IPS DF 6.9 (cell line): ENCODE data around the gene AMBP.
"Not testable (repeated sequence)": the region's sequence is repeated elsewhere in the genome, so short reads cannot be mapped to it uniquely, and the experiment has no call there.

Experiments used
- DNase-seq: peaks from one replicate; pipeline ENCODE4 v3.0.0-alpha.2; 2013; ENCODE audit warnings: low read depth, low spot score
- H3K27ac ChIP-seq: one replicate; pipeline ENCODE4 v1.5.1; 2013; ENCODE audit warnings: low read length, control low read depth
- H3K27me3 ChIP-seq: 2 replicates; pipeline ENCODE4 v1.6.1; 2013; ENCODE audit warnings: mild to moderate bottlenecking, low read length; ENCODE audit not compliant: control insufficient read depth, insufficient read depth
- H3K36me3 ChIP-seq: 2 replicates; pipeline ENCODE4 v1.6.1; 2013; ENCODE audit warnings: low read length; ENCODE audit not compliant: control insufficient read depth, insufficient read depth
- H3K4me1 ChIP-seq: 2 replicates; pipeline ENCODE4 v1.6.1; 2013; ENCODE audit warnings: low read length; ENCODE audit not compliant: control insufficient read depth, insufficient read depth
- H3K4me3 ChIP-seq: 2 replicates; pipeline ENCODE4 v1.5.1; 2013; ENCODE audit warnings: mild to moderate bottlenecking, low read length
- H3K9me3 ChIP-seq: 2 replicates; pipeline ENCODE4 v1.6.1; 2013; ENCODE audit warnings: low read length, inconsistent platforms; ENCODE audit not compliant: control insufficient read depth, insufficient read depth
- WGBS: extraction: QIAGEN DNeasy Blood & Tissue Kit; methylation state at CpG from one replicate; pipeline ENCODE4 v1.1.7; 2013; ENCODE audit warnings: mixed read lengths, missing lambda C conversion rate; ENCODE audit not compliant: insufficient read length, insufficient coverage; 5-methylcytosine and 5-hydroxymethylcytosine counted together

AMBP gene

DNA sequence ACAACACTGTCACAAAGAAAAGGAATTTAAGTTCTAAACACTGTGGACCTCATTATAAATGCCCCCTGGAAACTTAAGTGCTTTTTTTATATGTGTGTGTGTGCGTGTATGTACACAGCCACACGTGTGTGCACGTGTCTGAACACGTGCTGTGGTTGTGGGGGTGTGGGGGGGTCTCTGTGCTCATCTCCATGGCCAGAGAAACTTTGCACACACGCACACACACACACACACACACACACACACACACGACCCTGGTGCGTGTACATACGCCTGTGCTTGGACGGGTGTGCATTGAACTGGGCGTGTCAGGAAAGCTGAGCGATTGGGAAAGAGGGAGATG is 27.9 kb downstream of the AMBP start:
- Histone ChIP-seq H3K27me3 (no peaks in the 10 kb centered on the region), H3K4me1 (no peaks in the 10 kb centered on the region), H3K4me3 (no peak overlapping the region), H3K27ac (no peak overlapping the region), H3K9me3 (no peaks in the 10 kb centered on the region), H3K36me3 (peaks cover 15% of the 10 kb centered on the region)
- no peak for DNase-seq
- WGBS = no CpG with 5 or more reads among the region's 11 CpGs

GRCh38 chr9:114049441-114050225 is 28.5 kb downstream of the AMBP start:
- peaks cover 15% of the 10 kb centered on the region for H3K36me3 ChIP-seq
- H3K27me3 ChIP-seq = no peaks in the 10 kb centered on the region
- H3K27ac ChIP-seq = no peak overlapping the region
- no peak overlapping the region for H3K4me3 ChIP-seq
- H3K9me3 ChIP-seq = no peaks in the 10 kb centered on the region
- WGBS = no CpG with 5 or more reads among the region's 40 CpGs
- no peak for DNase-seq
- no peaks in the 10 kb centered on the region for H3K4me1 ChIP-seq

DNA sequence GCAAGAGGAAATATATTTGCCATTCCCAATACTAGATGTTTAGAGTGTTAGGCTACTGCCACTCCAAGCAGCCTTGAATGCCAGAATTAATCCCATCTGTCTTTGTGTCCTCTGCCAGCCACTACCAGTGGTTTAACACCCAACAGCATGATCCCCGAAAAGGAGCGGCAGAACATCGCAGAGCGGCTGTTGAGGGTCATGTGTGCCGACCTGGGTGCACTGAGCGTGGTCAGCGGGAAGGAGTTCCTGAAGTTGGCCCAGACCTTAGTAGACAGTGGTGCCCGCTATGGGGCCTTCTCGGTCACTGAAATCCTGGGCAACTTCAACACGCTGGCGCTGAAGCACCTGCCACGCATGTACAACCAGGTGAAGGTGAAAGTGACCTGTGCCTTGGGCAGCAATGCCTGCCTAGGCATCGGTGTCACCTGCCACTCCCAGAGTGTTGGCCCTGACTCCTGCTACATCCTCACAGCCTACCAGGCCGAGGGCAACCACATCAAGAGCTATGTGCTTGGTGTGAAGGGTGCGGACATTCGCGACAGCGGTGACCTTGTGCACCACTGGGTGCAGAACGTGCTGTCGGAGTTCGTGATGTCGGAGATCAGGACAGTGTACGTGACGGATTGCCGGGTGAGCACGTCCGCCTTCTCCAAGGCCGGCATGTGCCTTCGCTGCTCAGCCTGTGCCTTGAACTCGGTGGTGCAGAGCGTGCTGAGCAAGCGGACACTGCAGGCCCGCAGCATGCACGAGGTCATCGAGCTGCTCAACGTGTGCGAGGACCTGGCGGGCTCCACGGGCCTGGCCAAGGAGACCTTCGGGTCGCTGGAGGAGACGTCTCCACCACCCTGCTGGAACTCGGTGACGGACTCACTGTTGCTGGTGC is 29.3 kb downstream of the AMBP start:
- no CpG with 5 or more reads among the region's 44 CpGs for WGBS
- Histone ChIP-seq H3K27me3 (no peaks in the 10 kb centered on the region), H3K4me1 (no peaks in the 10 kb centered on the region), H3K36me3 (peaks cover 15% of the 10 kb centered on the region), H3K9me3 (no peaks in the 10 kb centered on the region), H3K27ac (no peak overlapping the region), H3K4me3 (no peak overlapping the region)
- DNase-seq = no peak

DNA sequence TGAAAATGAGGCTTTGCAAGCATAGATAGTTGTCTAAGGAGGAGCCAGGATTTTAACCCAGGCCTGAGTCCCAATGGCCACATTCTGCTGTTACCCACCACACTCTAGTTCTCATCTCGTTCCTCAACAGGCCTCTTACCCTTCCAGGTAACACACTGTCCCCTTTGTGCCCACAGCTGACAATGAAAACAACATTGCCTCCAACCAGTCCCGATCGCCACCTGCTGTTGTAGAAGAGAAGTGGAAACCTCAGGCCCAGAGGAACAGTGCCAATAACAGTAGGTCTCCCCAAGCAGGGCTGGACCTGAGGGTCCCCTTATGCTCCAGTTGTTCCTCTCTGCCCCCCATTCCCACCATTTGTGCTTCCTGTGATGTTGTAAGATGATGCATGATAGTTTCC is 30.4 kb downstream of the AMBP start:
- H3K4me1 ChIP-seq = no peaks in the 10 kb centered on the region
- DNase-seq = no peak
- H3K27me3 ChIP-seq = no peaks in the 10 kb centered on the region
- H3K27ac ChIP-seq = no peak overlapping the region
- WGBS = no CpG with 5 or more reads among the region's 3 CpGs
- H3K36me3 ChIP-seq = peaks cover 15% of the 10 kb centered on the region
- H3K9me3 ChIP-seq = no peaks in the 10 kb centered on the region
- no peak overlapping the region for H3K4me3 ChIP-seq

DNA sequence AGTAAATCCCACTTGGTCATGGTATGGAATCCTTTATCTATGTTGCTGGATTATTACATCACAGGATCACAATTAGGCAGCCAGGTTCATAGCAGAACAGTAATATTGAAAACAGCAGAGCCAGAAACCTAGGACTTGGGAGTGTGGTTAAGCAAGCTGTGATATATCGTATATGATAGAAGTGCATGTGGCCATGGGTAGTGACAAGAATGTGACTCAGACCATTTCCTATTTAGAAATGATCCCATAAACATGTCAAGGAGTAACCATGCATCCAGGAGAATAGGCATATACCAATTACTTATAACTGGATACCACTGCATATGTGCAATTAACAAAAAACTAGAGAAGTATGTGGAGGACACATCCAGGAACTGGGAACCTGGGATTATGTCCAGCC is 31.2 kb downstream of the AMBP start:
- no peak overlapping the region for H3K4me3 ChIP-seq
- WGBS = no CpG with 5 or more reads among the region's 1 CpG
- no peak for DNase-seq
- no peak overlapping the region for H3K27ac ChIP-seq
- no peaks in the 10 kb centered on the region for H3K27me3 ChIP-seq
- no peaks in the 10 kb centered on the region for H3K9me3 ChIP-seq
- H3K4me1 ChIP-seq = no peaks in the 10 kb centered on the region
- H3K36me3 ChIP-seq = peaks cover 15% of the 10 kb centered on the region

GRCh38 chr9:114046237-114046755 is 31.8 kb downstream of the AMBP start:
- H3K9me3 ChIP-seq = no peaks in the 10 kb centered on the region
- H3K4me1 ChIP-seq = no peaks in the 10 kb centered on the region
- no CpG with 5 or more reads among the region's 4 CpGs for WGBS
- no peaks in the 10 kb centered on the region for H3K27me3 ChIP-seq
- DNase-seq = no peak
- peaks cover 15% of the 10 kb centered on the region for H3K36me3 ChIP-seq
- H3K4me3 ChIP-seq = no peak overlapping the region
- H3K27ac ChIP-seq = no peak overlapping the region

GRCh38 chr9:114043660-114044059 is 34.4 kb downstream of the AMBP start:
- not testable (repeated sequence) for H3K36me3 ChIP-seq, H3K4me1 ChIP-seq, DNase-seq, H3K27me3 ChIP-seq, H3K9me3 ChIP-seq, H3K27ac ChIP-seq, H3K4me3 ChIP-seq

GRCh38 chr9:114039484-114039883 is 38.6 kb downstream of the AMBP start:
- no peaks in the 10 kb centered on the region for H3K36me3 ChIP-seq
- DNase-seq = no peak
- no peak overlapping the region for H3K27ac ChIP-seq
- peaks cover 3% of the 10 kb centered on the region for H3K4me1 ChIP-seq
- no CpG with 5 or more reads among the region's 5 CpGs for WGBS
- H3K4me3 ChIP-seq = no peak overlapping the region
- H3K27me3 ChIP-seq = no peaks in the 10 kb centered on the region
- H3K9me3 ChIP-seq = no peaks in the 10 kb centered on the region

DNA sequence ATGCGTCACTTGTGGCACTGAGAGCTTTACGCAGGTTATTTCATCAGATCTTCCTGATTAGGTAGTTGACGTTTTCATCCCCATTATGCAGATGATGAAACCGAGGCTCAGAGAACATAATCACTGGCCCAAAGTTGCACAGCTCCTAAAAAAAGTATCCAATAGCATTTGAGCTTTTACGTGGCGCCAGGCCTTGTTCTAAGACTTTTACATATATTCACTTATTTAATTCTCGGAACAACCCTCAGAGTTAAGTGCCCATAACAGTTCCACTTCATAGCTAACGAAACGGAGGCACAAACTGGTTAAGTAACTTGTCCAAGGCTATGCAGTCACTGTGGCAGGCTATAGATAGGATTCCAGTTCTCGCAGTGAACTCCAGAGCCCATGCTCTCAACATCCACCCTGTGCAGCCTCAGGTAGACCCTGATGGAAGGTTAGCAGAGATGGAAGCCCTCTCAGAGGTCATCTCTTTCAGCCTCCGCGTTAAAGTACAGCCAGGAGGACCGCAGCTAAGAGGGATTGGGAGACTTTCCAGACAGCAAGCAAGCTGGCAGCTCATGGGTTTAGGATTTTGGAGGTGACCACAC is 39.3 kb downstream of the AMBP start:
- H3K36me3 ChIP-seq = no peaks in the 10 kb centered on the region
- DNase-seq = no peak
- H3K9me3 ChIP-seq = no peaks in the 10 kb centered on the region
- no CpG with 5 or more reads among the region's 13 CpGs for WGBS
- H3K4me3 ChIP-seq = no peak overlapping the region
- H3K27ac ChIP-seq = no peak overlapping the region
- peaks cover 3% of the 10 kb centered on the region for H3K4me1 ChIP-seq
- no peaks in the 10 kb centered on the region for H3K27me3 ChIP-seq

DNA sequence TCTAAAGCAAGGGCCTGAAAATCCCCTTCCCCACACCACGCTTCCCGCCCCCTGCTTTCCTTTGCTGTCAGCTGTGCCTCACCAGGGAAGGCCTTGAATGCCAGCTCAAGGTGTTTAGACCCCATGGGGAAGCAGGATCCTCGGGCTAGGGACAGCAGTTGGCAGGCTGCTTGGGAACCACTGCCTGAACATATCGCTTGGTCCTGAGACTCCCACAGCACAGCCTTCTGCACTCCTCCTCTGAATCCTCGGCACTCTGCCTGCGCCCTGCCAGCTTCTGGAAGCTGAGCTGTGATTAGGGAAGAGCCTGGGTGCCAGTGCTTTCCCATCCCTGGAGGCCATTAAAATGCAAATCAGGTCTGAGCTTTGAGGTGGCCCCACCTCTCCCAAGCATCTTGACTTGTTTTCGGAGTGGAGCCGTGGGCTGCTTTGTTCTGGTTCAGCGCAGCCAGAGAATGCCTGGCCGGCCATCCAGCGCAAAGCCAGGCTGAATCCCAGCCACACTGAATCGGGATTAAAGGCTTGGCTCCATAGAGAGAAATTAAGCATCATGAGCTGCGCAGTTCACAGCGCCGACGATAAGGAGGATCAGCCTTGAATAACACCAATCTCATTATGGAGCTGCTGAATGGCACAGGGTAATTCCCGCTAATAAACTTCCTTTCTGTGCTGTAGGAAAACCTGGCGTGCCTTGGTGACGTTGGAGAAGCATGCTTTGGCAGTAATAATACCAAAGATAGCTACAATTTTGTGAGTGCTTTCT is 40.0 kb downstream of the AMBP start:
- Histone ChIP-seq H3K4me3 (no peak overlapping the region), H3K4me1 (peaks cover 3% of the 10 kb centered on the region), H3K36me3 (no peaks in the 10 kb centered on the region), H3K9me3 (no peaks in the 10 kb centered on the region), H3K27ac (no peak overlapping the region), H3K27me3 (no peaks in the 10 kb centered on the region)
- DNase-seq = no peak
- WGBS = no CpG with 5 or more reads among the region's 19 CpGs
